HG03457 (cell line): ENCODE measurements around the gene CLEC6A.
"Not testable (repeated sequence)": the region's sequence is repeated elsewhere in the genome, so short reads cannot be mapped to it uniquely, and the experiment has no call there.

Experiments used
- ATAC-seq: cut with Tn5 transposase; IDR thresholded peaks from one replicate; pipeline ENCODE4 v1.9.1; 2021; ENCODE audit warnings: moderate number of reproducible peaks; ENCODE audit not compliant: unreplicated experiment

Gene CLEC6A

DNA sequence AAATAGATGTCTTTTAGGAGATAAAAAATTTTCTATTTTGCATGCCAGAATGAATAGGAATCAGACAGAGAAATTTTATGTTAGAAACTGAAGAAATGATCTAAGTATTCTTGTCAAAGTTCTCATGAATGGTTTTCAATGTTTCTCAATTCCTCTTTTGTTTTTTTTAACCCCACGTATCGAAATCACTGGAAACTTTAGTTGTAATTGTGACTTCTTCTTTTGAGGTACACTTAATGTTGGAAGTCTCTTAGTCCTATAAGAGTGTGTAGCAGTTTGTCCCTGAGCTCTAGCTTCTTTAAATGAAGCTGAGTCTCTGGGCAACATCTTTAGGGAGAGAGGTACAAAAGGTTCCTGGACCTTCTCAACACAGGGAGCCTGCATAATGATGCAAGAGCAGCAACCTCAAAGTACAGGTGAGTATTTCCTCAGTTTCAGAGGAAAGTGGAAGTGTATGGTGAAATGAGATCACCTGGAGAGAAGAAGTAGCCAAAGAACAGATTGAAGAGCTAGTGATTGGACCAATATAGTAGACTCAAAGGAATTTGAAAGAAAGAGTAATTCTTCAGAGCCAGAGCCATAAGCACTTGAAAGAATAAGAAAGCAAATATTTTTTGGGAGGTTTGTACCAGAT lies at the start of gene CLEC6A:
CLEC6A (plus strand) TSS at position 236 of the 634 bp plus-strand sequence; CDS start at position 386, 150 bp downstream.
- ATAC-seq: no peak

DNA sequence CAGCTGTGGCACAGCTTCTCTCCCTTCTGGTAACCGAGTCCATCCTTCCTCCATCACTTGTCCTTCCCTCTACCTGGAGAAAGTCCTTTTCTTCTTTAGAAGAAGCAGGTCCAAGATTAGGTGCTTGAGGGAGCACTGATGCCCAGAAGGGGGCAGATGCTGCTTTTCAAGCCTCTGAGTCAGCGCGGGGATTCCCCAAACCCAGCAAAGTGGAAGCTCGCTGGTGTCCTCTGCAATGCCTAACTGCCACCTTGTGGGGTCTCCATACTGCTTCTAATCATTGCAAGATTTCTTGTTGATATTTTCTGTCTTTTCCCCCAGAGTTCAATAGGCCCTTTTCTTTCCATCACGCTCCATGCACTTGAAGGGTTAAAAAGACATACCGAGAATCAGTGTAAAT lies 36.2 kb upstream of the CLEC6A start:
- not testable (repeated sequence) for ATAC-seq

DNA sequence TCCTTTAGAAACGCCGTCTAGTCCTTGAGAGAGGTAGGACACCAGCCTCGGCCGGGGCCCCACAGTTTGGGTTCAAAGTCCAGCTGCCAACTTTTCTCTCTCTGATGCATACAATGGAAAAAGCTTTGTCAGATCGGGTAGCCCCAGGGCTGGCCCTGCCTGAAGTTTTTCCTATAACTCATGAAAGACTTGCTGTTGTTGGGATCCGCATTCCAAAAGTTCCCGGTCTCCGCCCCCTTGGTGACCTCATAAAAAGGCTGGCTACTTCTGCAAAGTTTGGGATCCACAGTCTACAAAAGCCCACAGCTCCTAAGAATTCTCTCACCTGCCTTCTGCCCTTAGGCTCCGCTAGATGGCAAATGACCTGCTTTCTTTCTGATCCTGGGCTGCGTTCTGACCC lies 35.3 kb upstream of the CLEC6A start:
- ATAC-seq: no peak

DNA sequence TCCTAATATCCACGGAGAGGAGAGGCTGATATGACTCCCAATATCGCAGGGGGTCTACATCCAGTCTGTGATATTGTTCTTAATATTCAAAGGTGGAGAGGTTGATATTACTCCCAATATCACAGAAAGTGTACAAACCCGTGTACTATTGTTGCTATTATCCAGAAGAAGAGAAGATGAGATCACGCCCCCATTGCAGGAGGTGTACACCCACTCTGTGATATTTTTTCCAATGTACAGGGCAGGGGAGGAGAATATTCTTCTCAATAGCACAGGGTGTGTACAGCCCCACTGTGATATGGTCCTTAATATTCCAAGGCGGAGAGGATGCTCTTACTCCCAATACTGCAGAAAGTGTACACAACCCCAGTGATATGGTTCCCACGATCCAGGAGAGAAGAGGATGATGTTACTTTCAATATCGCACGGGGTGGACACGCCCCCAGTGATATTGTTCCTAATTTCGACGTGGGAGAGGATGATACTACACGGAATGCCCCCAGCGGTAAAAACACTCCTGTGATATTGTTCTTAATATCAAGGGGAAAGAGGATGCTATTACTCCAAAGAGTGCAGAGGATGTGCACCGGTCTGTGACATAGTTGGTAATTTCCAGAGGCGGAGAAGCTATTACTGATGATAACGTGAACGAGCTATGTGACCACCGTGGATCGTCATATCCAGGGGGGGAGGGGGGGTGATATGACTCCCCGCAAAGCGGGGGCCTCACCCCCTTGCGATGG lies 11.1 kb upstream of the CLEC6A start:
- not testable (repeated sequence) for ATAC-seq

DNA sequence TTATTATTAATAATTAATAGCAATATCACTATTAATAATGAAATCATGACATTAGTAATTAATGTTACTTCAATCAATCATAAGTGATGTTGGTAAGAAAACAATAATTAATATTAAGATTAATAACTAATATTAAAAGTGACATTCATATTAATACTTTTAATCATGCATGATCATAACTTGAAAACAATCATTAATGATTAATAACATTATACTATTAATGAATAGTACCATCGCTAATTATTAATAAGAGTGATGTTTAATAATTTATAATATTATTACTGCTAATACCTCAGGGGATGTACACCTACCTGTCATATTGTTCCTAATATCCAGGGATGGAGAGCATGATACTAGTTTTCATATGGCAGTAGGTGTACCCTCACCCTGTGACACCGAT lies 10.0 kb upstream of the CLEC6A start:
- no peak for ATAC-seq

DNA sequence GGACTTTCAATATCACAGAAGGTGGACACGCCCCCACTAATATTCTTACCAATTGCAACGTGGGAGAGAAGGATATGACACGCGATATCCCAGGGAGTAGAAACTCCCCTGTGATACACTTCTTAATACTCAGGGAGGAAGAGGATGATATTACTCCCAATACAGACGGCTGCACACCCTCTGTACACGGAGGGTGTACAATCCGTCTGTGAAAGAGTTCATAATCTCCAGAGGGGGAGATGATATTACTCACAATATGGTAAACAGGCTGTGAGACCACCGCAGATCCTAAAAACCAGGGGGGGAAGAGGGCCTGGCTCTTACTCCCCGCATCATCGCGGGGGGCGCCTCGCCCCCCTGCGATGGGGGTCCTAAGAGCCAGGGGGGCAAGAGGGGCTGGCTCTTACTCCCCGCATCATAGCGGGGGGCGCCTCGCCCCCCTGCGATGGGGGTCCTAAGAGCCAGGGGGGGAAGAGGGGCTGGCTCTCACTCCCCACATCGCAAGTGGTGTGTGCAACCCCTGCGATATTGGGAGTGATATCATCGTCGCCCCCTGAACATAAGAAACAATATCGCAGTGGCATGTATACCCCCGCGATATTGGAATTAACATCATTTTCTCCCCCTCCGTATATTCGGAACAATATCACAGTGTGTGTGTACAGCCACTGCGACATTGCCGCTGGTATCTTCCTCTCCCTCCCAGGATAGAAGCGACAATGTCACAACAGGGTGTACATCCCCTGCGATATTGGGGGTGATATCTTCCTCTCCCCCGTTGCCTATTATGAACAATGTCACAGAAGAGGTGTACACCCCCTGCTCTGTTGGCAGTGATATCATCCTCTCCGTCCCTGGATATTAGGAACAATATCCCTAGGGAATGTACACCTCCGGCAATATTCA lies 8.9 kb upstream of the CLEC6A start:
- ATAC-seq: no peak

DNA sequence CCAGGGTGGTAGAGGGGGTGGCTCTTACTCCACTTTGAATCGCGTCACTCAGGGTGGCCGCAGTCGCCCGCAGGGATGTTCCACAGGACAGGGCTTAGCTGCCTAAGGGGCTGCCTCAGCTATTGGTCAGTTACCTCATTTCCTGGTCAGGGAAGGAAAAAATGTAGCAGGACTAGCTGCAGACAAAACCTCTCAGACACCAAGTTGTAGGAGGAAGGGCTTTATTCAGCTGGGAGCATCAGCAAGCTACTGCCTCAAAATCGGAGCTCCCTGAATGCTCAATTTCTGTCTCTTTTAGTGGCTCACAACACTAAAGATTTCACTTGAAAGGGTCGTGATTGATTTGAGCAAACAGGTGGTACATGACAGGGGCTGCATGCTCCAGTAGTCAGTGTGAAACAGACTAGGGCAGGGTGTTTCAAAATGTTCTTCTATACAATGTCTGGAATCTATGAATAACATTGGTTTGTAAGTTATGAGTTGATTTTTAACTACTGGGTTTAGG lies 6.4 kb upstream of the CLEC6A start:
- no peak for ATAC-seq

DNA sequence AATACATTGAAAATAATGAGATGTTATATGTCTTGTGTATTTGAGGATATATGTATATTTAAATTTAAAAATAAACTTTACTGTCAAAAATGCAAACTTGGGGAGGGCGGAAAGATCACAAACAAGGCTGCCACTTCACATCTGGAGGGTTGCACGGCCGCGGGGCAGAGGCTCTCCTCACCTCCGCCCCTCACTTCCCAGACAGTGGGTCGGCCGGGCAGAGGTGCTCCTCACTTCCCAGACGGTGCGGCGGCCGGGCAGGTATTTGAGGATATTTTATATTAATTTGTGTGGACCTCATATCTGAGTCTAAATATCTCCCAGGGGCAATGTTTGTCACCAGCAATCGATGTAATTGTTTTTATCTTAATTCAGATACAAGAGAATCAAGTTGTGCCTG lies 3.7 kb upstream of the CLEC6A start:
- no peak for ATAC-seq

DNA sequence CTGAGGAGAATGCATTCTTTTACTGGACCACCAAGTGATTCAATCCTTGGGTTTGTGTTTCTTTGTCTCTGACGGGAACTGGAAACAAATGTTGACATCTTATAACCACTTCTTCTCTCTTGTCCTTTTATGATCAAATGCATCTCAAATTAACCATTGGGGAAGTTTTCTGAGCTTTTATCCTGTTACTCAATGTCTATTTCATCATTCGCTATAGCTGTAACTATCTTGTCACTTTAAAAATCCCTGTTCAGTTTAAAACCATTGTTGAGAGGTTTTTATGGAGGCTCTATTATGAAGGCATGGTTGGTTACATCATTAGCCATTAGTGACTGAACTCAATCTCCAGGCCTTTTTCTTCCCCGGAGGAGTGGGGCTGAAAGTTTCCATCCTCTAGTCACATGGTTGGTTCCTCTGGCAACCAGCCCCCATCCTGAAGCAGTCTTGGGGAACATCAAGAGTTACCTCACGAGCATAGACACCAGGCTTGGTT lies 2.7 kb upstream of the CLEC6A start:
- ATAC-seq: no peak

DNA sequence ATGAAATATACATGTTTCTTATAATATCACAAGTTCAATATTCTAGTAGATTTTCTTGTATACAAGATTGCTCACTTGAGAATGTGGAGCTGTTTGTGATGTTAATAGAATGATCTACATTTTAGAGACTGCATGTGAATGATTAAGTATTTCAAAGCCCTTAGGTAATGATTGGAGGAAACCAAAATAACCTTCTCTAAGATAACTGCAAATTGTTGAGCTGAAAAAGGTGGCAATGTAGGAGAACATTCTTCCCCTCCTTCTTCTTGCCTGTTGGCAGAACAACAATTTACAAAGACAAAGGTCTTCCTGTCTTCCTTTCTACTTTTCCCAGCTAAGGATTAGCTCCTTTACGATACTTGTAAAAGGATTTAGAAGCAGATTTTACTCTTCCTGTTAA lies 2.0 kb upstream of the CLEC6A start:
- ATAC-seq: no peak

DNA sequence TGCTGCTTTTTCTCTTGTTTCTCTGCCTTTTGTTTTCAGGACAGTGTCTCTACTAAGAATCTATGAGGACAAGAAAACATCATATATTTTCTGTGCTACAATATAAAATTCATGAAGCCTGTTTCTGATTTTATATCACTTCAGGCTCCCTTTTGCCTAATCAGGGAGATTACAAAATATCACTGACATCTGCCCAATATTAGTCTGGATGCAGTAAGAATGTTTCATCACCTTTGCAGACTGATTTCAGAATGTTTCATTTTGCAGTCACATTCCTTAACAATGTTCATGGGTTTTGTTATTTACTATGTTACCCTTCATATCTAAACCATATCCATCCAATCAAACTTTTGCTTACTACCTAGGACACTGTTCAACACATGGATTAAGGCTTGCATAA lies 491 bp upstream of the CLEC6A start:
- no peak for ATAC-seq

DNA sequence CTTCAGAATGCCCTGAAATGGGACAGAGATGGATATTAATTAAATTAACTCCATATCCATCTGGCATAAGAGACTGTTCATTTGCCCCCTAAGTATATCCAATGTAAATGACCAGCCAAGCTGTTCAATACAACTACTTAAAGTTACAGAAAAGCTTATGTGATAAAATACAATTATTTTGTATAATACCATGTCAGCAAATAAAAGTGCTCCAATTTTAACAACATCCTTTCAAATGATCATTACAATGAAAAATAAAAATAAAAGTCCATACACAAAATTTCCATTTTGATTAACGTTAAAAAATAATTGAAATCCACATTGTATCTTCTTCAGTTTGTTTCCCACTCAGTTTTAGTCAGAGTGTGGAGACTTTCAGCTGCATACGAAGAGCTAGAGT lies 5.7 kb downstream of the CLEC6A start:
- no peak for ATAC-seq

DNA sequence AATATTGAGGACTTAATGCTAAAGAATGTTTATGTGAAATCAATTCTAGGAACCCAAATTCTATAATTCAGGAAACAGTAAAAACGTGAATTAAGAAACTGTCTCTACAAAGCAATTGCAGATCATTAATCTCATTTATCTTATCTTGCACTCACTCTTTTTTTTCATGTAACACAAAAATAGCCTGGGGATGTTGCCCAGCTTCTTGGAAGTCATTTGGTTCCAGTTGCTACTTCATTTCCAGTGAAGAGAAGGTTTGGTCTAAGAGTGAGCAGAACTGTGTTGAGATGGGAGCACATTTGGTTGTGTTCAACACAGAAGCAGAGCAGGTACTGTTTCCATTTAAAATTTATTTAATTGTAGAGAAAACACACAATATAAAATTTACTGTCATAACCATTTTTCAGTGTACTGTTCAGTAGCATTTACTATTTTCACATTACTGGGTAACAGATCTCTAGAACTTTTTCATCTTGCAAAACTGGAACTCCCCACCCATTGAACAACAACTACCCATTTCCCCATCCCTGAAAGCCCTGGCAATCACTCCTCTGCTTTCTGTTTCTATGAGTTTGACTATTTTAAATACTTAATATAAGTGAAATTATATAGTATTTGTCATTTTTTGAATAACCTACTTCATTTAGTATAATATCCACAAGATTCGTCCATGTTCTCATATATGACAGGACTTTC lies 9.7 kb downstream of the CLEC6A start:
- no peak for ATAC-seq

DNA sequence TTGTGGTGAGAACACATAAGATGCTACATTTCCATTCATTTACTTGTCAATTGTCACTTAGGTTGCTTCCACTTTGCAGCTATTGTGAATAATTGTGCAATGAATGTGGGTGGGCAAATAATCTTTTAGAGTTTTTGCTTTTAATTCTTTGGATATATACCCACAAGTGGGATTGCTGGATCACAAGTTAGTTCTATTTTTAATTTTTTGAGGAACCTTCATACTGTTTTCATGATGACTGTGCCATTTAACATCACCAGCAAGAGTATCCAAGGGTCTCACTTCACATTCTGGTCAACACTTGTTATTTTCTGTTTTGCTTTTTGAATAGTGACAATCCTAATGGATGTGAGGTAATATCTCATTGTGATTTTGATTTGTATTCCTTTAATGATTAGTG lies 10.5 kb downstream of the CLEC6A start:
- no peak for ATAC-seq

DNA sequence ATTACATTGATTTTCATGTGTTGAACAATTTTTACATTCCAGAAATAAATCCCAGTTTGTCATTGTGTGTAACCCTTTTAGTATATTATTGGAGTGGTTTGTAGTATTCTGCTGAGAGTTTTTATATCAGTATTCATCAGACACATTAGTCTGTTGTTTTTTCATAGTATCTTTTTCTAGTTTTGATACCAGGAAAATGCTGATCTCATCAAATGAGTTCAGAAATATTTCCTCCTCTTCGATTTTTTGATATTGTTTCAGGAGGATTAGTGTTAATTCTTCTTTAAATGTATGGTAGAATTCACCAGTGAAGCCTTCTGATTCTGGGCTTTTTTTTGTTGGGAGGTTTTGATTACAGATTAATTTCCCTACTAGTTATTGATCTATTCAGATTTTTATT lies 15.3 kb downstream of the CLEC6A start:
- ATAC-seq: no peak

DNA sequence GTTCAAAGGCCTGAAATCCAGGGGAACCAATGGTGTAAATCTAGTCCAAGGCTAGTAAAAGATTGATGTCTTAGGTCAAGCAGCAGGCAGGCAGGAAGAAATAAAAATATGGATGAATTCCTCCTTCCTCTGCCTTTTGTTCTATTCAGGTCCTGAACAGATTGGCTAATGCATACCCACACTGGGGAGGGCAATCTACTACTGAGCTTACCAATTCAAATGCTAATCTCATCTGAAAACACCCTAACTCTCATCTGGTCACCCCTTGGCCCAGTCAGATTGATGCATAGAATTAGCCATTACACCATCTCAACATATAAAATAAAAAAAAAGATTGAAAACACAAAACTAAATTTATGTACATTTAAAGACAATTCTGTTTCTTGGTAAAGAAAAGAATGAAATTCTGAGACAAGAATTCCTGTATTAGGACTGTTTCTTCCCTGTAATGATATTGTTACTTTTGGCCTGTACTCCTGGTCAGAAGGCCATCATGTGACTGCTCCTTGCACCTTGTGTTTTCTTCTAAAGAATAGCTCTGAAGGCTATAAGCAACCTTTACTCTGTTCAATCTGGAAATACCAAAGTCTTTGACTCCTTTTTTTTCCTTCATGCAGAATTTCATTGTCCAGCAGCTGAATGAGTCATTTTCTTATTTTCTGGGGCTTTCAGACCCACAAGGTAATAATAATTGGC lies 19.9 kb downstream of the CLEC6A start:
- ATAC-seq: no peak

DNA sequence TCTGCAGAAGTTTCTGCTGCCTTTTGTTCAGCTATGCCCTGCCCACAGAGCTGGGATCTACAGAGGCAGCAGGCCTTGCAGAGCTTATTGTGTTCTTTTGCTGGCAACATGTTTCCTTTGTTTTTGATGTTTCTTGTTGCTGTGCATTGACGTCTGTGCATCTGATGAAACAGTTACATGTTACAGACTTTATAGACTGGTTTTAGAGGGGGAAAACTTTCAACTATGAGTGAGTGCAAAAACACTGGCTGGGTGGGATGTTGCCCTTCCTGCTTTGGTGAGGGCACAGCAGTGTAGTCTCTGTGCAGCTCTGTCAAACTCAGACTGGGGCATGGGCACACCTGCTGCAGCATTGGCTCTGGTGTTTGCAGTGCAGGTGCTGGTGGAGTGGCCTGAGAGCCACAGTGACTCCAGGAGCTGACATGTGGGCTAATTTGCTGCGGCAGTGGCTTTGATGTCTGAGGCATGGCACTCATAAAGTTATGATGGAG lies 26.9 kb downstream of the CLEC6A start:
- no peak for ATAC-seq

DNA sequence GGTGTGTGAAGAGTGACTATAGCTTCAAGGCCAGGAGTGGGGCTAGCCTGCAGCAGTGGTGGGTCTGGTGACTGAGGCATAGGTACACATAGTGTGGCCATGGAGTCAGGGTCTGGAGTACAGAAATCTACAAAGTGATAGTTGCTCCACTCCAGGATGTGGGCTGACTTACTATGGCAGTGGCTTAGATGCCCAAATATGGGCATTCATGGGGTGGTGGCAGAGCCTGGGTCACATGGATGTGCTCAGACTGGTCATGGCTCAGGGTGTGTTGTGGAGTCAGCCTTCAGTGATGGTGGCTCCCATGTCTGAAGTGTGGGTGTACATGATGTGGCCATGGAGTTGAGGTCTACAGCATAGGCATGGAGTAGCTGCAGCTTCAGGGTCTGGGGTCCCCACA lies 27.3 kb downstream of the CLEC6A start:
- ATAC-seq: no peak

DNA sequence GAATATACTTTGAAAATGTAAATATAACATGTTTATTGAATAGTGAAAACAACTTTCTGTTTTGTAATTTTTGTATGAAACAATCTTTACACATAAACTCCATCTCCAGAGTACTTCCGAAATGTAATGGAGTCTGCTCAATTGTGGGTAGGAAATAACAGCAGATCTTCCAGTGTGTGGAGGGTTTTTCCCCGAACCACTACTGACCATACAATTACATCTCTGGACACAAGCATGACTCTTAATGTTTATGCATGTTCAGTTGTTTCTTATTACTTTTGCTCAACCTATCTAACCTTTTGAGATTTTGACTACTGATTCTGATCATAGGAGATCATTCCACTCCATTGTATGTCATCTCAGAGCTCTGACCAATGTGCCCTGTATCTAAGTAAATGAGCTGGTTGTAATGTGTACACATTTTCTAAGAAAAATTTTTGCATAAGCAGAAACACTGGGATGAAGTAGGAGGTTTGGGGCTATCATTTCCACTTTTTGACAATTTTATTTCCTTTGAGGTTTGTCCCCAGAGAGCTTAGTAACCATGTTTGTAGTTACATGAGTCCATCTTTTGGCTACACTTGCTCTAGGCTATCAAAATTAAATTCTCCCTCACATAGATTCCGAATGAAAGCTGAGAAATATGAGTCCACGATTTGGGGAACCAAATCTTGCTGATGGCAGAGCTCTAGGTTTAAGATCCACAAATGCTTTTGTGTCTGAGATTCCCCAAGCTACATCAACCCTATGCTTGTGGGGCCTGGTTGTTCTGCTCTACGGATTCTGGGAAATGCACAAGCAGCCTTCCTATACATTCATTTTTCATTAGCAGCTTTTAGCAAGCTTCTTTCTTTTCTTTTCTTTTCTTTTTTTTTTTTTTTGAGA lies 36.1 kb downstream of the CLEC6A start:
- no peak for ATAC-seq
